ENCODE data around the gene TANK.

The TANK gene

DNA sequence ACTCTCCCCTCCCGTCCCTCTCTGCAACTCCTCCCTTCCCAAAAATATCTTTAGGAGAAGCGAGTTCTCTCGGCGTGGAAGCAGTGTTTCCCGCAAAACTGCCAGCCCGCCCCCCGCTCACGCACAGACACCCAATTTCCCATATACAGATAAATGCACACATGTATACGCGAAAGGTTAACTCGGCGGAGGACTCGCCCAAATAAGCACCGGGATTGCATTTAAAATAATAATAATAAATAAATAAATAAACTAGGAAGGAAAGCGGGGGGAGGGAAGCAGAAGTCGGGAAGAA, 78.0 kb downstream of the TANK start:
- Histone ChIP-seq H3K9me3 (ENCODE audit: control insufficient read depth, low read length) (no peaks in the 10 kb centered on the region), H3K14ac (ENCODE audit: low read length in 2 of 2) (no peak overlapping the region), H3K4me3 (ENCODE audit: insufficient read depth in 1 of 2, low read depth in 1 of 2, low read length in 2 of 2) (peak overlapping the region; percentile 72 to 86), H2BK15ac (ENCODE audit: low read depth, poor library complexity, severe bottlenecking) (no peak overlapping the region), H2BK12ac (ENCODE audit: low read length in 2 of 2) (no peak overlapping the region), H3K27ac (ENCODE audit: low read length, poor library complexity, severe bottlenecking) (no peak overlapping the region), H4K8ac (ENCODE audit: low read length) (no peak overlapping the region), H3K4me1 (ENCODE audit: control insufficient read depth, insufficient read depth, low read depth, low read length) (peaks cover 18% of the 10 kb centered on the region), H3K27me3 (ENCODE audit: control insufficient read depth in 1 of 2, insufficient read depth in 1 of 2, low read length in 2 of 2) (no peaks in the 10 kb centered on the region), H3K18ac (ENCODE audit: low read depth in 1 of 2, low read length in 2 of 2) (no peak overlapping the region), H3K79me1 (replicated peaks; ENCODE audit: low read length, poor library complexity, severe bottlenecking) (no peaks in the 10 kb centered on the region), H3K9ac (ENCODE audit: low read length) (peak overlapping the region; percentile 78), H3K36me3 (ENCODE audit: control insufficient read depth in 1 of 2, insufficient read depth in 2 of 2, low read depth in 1 of 2, low read length in 2 of 2) (peaks cover 0 to 23% of the 10 kb centered on the region in 2 experiments), H2AK5ac (ENCODE audit: low read length, severe bottlenecking) (no peak overlapping the region), H2BK120ac (ENCODE audit: low read depth, low read length) (no peak overlapping the region), H3K4ac (ENCODE audit: low read depth in 1 of 2, low read length in 2 of 2) (peak overlapping the region in 1 of 2 experiments; percentile 61), H3K23ac (ENCODE audit: low read length in 2 of 2) (no peak overlapping the region), H3K4me2 (ENCODE audit: low read length, poor library complexity, severe bottlenecking) (peak overlapping the region; percentile 95), H2BK5ac (ENCODE audit: low read depth, low read length, poor library complexity, severe bottlenecking) (no peak overlapping the region), H4K91ac (ENCODE audit: low read length) (no peak overlapping the region), H2AFZ (ENCODE audit: low read depth, low read length) (no peak overlapping the region)
- 4% methylated on average over 10 of the region's 16 CpGs for WGBS
- no peak for DNase-seq

DNA sequence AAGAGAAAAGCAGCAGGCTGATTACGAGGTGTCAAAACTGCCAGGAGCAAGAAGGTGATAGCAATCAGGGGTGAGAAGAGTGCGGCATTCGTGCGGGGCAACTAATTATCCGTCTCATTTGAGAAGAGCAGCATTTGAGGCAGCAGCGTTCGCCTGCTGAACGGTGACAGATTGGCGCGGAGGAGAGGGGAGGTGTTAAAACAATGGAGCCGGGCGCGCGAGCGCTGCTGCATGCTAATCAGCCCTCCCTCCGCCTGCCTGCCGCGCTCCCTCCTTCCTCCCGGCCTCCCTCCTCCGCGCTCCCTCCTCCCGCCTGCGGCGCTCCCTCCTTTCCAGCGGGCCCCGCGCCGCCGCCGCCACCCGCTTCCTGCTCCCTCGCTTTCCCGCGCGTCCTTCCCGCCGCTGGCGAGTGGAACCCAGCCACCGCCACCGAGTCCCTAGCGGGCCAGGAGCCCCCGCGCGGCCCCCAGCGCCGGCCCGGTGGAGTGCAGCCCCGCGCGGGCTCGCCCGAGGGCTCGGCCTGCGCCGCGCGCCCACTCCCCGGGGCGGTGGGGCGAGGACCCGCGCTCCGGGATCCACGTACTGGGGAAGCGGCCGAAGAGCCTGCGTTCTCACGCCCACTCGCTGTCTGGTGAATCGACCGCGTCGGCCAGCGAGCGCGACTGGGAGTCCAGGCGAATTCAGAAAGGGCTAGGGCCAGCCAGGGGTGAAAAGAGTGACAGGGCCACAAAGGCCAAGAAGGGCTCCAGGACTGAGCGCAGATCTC, 78.5 kb downstream of the TANK start:
- Histone ChIP-seq H3K27ac (ENCODE audit: low read length, poor library complexity, severe bottlenecking) (no peak overlapping the region), H3K14ac (ENCODE audit: low read length in 2 of 2) (peak overlapping the region in 1 of 2 experiments; percentile 75), H3K4me2 (ENCODE audit: low read length, poor library complexity, severe bottlenecking) (peak overlapping the region; percentile 95), H2BK15ac (ENCODE audit: low read depth, poor library complexity, severe bottlenecking) (no peak overlapping the region), H4K8ac (ENCODE audit: low read length) (peak overlapping the region; percentile 81), H3K4me1 (ENCODE audit: control insufficient read depth, insufficient read depth, low read depth, low read length) (peaks cover 18% of the 10 kb centered on the region), H3K79me1 (replicated peaks; ENCODE audit: low read length, poor library complexity, severe bottlenecking) (no peaks in the 10 kb centered on the region), H3K27me3 (ENCODE audit: control insufficient read depth in 1 of 2, insufficient read depth in 1 of 2, low read length in 2 of 2) (no peaks in the 10 kb centered on the region), H2AFZ (ENCODE audit: low read depth, low read length) (peak overlapping the region; percentile 46), H2BK120ac (ENCODE audit: low read depth, low read length) (peak overlapping the region; percentile 81), H3K9ac (ENCODE audit: low read length) (peak overlapping the region; percentile 78), H3K9me3 (ENCODE audit: control insufficient read depth, low read length) (no peaks in the 10 kb centered on the region), H3K4me3 (ENCODE audit: insufficient read depth in 1 of 2, low read depth in 1 of 2, low read length in 2 of 2) (peak overlapping the region; percentile 72 to 86), H3K36me3 (ENCODE audit: control insufficient read depth in 1 of 2, insufficient read depth in 2 of 2, low read depth in 1 of 2, low read length in 2 of 2) (peaks cover 0 to 23% of the 10 kb centered on the region in 2 experiments), H4K91ac (ENCODE audit: low read length) (peak overlapping the region; percentile 41), H2AK5ac (ENCODE audit: low read length, severe bottlenecking) (no peak overlapping the region), H3K4ac (ENCODE audit: low read depth in 1 of 2, low read length in 2 of 2) (peak overlapping the region; percentile 61 to 67), H3K23ac (ENCODE audit: low read length in 2 of 2) (no peak overlapping the region), H3K18ac (ENCODE audit: low read depth in 1 of 2, low read length in 2 of 2) (peak overlapping the region; percentile 50 to 60), H2BK12ac (ENCODE audit: low read length in 2 of 2) (peak overlapping the region in 1 of 2 experiments; percentile 83), H2BK5ac (ENCODE audit: low read depth, low read length, poor library complexity, severe bottlenecking) (no peak overlapping the region)
- WGBS: 1% methylated on average over 60 of the region's 78 CpGs
- peak; percentile 48 for DNase-seq

DNA sequence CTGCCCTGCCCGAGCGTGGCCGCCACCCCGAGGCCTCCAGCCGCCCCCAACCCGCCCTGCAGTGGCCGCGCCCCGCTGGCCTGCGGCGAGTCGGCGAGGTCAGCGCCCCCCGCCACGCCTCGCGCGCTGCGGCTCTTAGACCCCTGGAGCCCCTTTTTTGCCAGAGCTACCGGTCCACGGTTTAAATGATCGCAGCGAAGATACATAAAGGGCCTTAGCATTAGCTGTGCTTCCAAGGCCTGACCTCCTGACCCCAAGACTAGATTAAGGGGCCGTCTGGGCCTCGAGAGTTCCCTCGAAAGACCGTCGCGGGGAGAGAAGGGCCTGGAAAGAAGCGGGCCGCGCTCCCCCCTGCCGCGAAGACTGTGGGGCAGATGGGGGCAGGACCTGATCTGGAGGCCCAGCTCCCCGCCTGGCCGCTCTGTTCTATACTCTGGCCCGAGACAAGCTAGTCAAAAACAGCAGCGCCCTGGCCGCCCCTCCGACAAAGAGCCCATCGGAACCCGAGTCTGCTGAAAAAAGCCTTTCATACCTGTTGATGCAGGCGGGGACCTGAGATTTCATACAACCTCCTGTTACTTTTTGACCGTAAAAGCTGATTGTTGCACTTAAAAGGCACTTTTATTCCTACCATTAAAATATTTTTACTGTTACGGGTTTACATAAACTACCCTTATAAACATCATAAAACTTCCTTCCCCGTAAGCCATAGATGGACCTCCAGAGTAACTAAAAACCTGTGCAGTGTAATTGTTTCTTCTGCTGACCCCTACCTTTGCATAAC, 79.3 kb downstream of the TANK start:
- peak overlapping the region; percentile 72 to 86 for H3K4me3 ChIP-seq (ENCODE audit: insufficient read depth in 1 of 2, low read depth in 1 of 2, low read length in 2 of 2)
- H2BK120ac ChIP-seq (ENCODE audit: low read depth, low read length): peak overlapping the region; percentile 81
- peak overlapping the region; percentile 50 to 60 for H3K18ac ChIP-seq (ENCODE audit: low read depth in 1 of 2, low read length in 2 of 2)
- H3K79me1 ChIP-seq (replicated peaks; ENCODE audit: low read length, poor library complexity, severe bottlenecking): no peaks in the 10 kb centered on the region
- no peak overlapping the region for H2BK5ac ChIP-seq (ENCODE audit: low read depth, low read length, poor library complexity, severe bottlenecking)
- peak overlapping the region in 1 of 2 experiments; percentile 64 for H3K14ac ChIP-seq (ENCODE audit: low read length in 2 of 2)
- no peak overlapping the region for H2BK15ac ChIP-seq (ENCODE audit: low read depth, poor library complexity, severe bottlenecking)
- no peak overlapping the region for H3K9ac ChIP-seq (ENCODE audit: low read length)
- no peak overlapping the region for H3K27ac ChIP-seq (ENCODE audit: low read length, poor library complexity, severe bottlenecking)
- no peak overlapping the region for H4K91ac ChIP-seq (ENCODE audit: low read length)
- H2AK5ac ChIP-seq (ENCODE audit: low read length, severe bottlenecking): no peak overlapping the region
- 38% methylated on average over 47 of the region's 47 CpGs for WGBS
- H2BK12ac ChIP-seq (ENCODE audit: low read length in 2 of 2): no peak overlapping the region
- DNase-seq: no peak
- no peaks in the 10 kb centered on the region for H3K27me3 ChIP-seq (ENCODE audit: control insufficient read depth in 1 of 2, insufficient read depth in 1 of 2, low read length in 2 of 2)
- H2AFZ ChIP-seq (ENCODE audit: low read depth, low read length): peak overlapping the region; percentile 46
- H3K23ac ChIP-seq (ENCODE audit: low read length in 2 of 2): no peak overlapping the region
- H3K9me3 ChIP-seq (ENCODE audit: control insufficient read depth, low read length): no peaks in the 10 kb centered on the region
- H3K4ac ChIP-seq (ENCODE audit: low read depth in 1 of 2, low read length in 2 of 2): peak overlapping the region in 1 of 2 experiments; percentile 67
- H3K4me2 ChIP-seq (ENCODE audit: low read length, poor library complexity, severe bottlenecking): peak overlapping the region; percentile 95
- H4K8ac ChIP-seq (ENCODE audit: low read length): peak overlapping the region; percentile 81
- peaks cover 18% of the 10 kb centered on the region for H3K4me1 ChIP-seq (ENCODE audit: control insufficient read depth, insufficient read depth, low read depth, low read length)
- H3K36me3 ChIP-seq (ENCODE audit: control insufficient read depth in 1 of 2, insufficient read depth in 2 of 2, low read depth in 1 of 2, low read length in 2 of 2): peaks cover 0 to 20% of the 10 kb centered on the region in 2 experiments

DNA sequence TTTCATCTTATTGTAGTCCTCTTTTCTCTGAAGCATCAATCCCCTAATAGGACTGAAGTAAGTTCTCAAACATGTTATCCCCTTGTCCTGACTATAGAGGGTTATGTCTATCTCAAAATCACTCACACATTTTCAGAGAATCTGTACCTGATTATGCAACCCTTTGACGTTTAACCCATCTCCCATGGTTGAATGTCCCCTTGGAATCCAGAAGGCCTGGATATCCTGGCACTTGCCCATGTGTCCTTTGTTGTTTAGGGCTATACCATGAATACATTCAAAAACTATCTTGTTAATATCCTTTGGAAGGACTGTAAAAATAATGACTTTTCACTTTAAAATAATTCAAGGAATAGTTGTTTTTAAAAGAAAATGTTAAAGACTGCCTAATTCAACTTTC, 81.7 kb downstream of the TANK start:
- H3K27ac ChIP-seq (ENCODE audit: low read length, poor library complexity, severe bottlenecking): no peak overlapping the region
- no peak overlapping the region for H2BK15ac ChIP-seq (ENCODE audit: low read depth, poor library complexity, severe bottlenecking)
- H3K36me3 ChIP-seq (ENCODE audit: control insufficient read depth in 1 of 2, insufficient read depth in 2 of 2, low read depth in 1 of 2, low read length in 2 of 2): no peaks in the 10 kb centered on the region
- no peak overlapping the region for H3K4ac ChIP-seq (ENCODE audit: low read depth in 1 of 2, low read length in 2 of 2)
- no peak overlapping the region for H3K4me2 ChIP-seq (ENCODE audit: low read length, poor library complexity, severe bottlenecking)
- no peak overlapping the region for H2BK5ac ChIP-seq (ENCODE audit: low read depth, low read length, poor library complexity, severe bottlenecking)
- no peak overlapping the region for H2BK120ac ChIP-seq (ENCODE audit: low read depth, low read length)
- no peak overlapping the region for H3K9ac ChIP-seq (ENCODE audit: low read length)
- H2BK12ac ChIP-seq (ENCODE audit: low read length in 2 of 2): no peak overlapping the region
- H2AK5ac ChIP-seq (ENCODE audit: low read length, severe bottlenecking): no peak overlapping the region
- H3K27me3 ChIP-seq (ENCODE audit: control insufficient read depth in 1 of 2, insufficient read depth in 1 of 2, low read length in 2 of 2): peaks cover 0 to 7% of the 10 kb centered on the region in 2 experiments
- no peak overlapping the region for H3K14ac ChIP-seq (ENCODE audit: low read length in 2 of 2)
- H4K91ac ChIP-seq (ENCODE audit: low read length): no peak overlapping the region
- H3K18ac ChIP-seq (ENCODE audit: low read depth in 1 of 2, low read length in 2 of 2): no peak overlapping the region
- H4K8ac ChIP-seq (ENCODE audit: low read length): no peak overlapping the region
- no peak overlapping the region for H2AFZ ChIP-seq (ENCODE audit: low read depth, low read length)
- DNase-seq: no peak
- H3K23ac ChIP-seq (ENCODE audit: low read length in 2 of 2): no peak overlapping the region
- H3K4me1 ChIP-seq (ENCODE audit: control insufficient read depth, insufficient read depth, low read depth, low read length): peaks cover 18% of the 10 kb centered on the region
- no peaks in the 10 kb centered on the region for H3K9me3 ChIP-seq (ENCODE audit: control insufficient read depth, low read length)
- no peak overlapping the region for H3K4me3 ChIP-seq (ENCODE audit: insufficient read depth in 1 of 2, low read depth in 1 of 2, low read length in 2 of 2)
- no peaks in the 10 kb centered on the region for H3K79me1 ChIP-seq (replicated peaks; ENCODE audit: low read length, poor library complexity, severe bottlenecking)
- WGBS: 100% methylated on average over 1 of the region's 1 CpG

Measured in mesenchymal stem cell (in vitro differentiated cells and primary cell).